IMR-90 (cell line): Measurements from ENCODE around the gene GUCY2D. TPM values are rescaled to one million over a fixed set of nuclear protein-coding genes. Genes with fewer than 3 reads are reported as not detected.

Source experiments
- ATAC-seq: fragments of 200-7000 bp; cut with Tn5 transposase; 2 replicates; pipeline ENCODE4 v1.9.1; 2020; ENCODE audit warnings: low read depth, mild to moderate bottlenecking, moderate library complexity
- BruUV-seq: library from RNA; stranded (reverse); fragments of 400-500 nt; replicated peaks from 2 replicates; lab custom pipeline; 2021; lab: Mats Ljungman, UMichigan
- CTCF ChIA-PET: fragments of 300-600 bp; formaldehyde crosslinking; extraction: SDS; loops from one replicate; lab custom pipeline; 2021; ENCODE audit warnings: antibody characterized with exemption; lab: Yijun Ruan, JAX
- POLR2A ChIA-PET: fragments of 300-600 bp; sonication (Branson Sonifier 250); formaldehyde crosslinking; loops from one replicate; lab custom pipeline; 2022; ENCODE audit warnings: antibody characterized with exemption; ENCODE audit not compliant: unreplicated experiment; lab: Charles Lee
- DNase-seq: peaks from one replicate; pipeline ENCODE4 v3.0.0; 2013
- H2AFZ ChIP-seq: replicated peaks from 2 replicates; pipeline ENCODE3; 2013; ENCODE audit warnings: low read length, mild to moderate bottlenecking; ENCODE audit not compliant: poor library complexity
- H2AK5ac ChIP-seq: 2 replicates; pipeline ENCODE4 v1.6.1; 2013; ENCODE audit warnings: low read depth, low read length, inconsistent platforms
- H2AK9ac ChIP-seq: replicated peaks from 2 replicates; pipeline ENCODE3; 2013; ENCODE audit warnings: mild to moderate bottlenecking, low read depth, low read length, moderate library complexity; ENCODE audit not compliant: poor library complexity
- H2BK120ac ChIP-seq: 2 replicates; pipeline ENCODE4 v1.6.1; 2013; ENCODE audit warnings: low read depth, low read length, inconsistent platforms
- H2BK15ac ChIP-seq: 3 replicates; pipeline ENCODE4 v1.6.1; 2013; ENCODE audit warnings: low read depth, low read length, inconsistent platforms
- H2BK20ac ChIP-seq: 2 replicates; pipeline ENCODE4 v1.6.1; 2013; ENCODE audit warnings: low read depth, mild to moderate bottlenecking, inconsistent platforms, low read length, moderate library complexity
- H2BK5ac ChIP-seq: 2 replicates; pipeline ENCODE4 v1.6.1; 2013; ENCODE audit warnings: mild to moderate bottlenecking, low read depth, low read length, inconsistent platforms; ENCODE audit not compliant: poor library complexity, severe bottlenecking
- H3K14ac ChIP-seq: replicated peaks from 2 replicates; pipeline ENCODE4 v1.6.1; 2013; ENCODE audit warnings: low read depth, low read length, inconsistent platforms
- H3K18ac ChIP-seq: 2 replicates; pipeline ENCODE4 v1.6.1; 2013; ENCODE audit warnings: low read depth, low read length, control low read depth
- H3K23ac ChIP-seq: 2 replicates; pipeline ENCODE4 v1.6.1; 2013; ENCODE audit warnings: low read depth, low read length, inconsistent platforms
- H3K27ac ChIP-seq: 2 replicates; pipeline ENCODE4 v1.5.1; 2013; ENCODE audit warnings: mild to moderate bottlenecking, control low read depth, low read length; ENCODE audit not compliant: insufficient read depth
- H3K27me3 ChIP-seq: 2 replicates; pipeline ENCODE4 v1.6.1; 2013; ENCODE audit warnings: low read length; ENCODE audit not compliant: control insufficient read depth, insufficient read depth
- H3K36me3 ChIP-seq: 2 replicates; pipeline ENCODE4 v1.6.1; 2013; ENCODE audit warnings: low read length, mixed read lengths; ENCODE audit not compliant: control insufficient read depth, insufficient read depth
- H3K4ac ChIP-seq: 2 replicates; pipeline ENCODE4 v1.6.1; 2013; ENCODE audit warnings: low read depth, low read length, inconsistent platforms
- H3K4me1 ChIP-seq: 2 replicates; pipeline ENCODE4 v1.6.1; 2013; ENCODE audit warnings: low read length, mixed read lengths; ENCODE audit not compliant: control insufficient read depth, insufficient read depth
- H3K4me2 ChIP-seq: 2 replicates; pipeline ENCODE4 v1.6.1; 2013; ENCODE audit warnings: low read depth, mild to moderate bottlenecking, control low read depth, low read length, moderate library complexity
- H3K4me3 ChIP-seq: 2 replicates; pipeline ENCODE4 v1.5.1; 2013; ENCODE audit warnings: low read depth, mild to moderate bottlenecking, control low read depth, low read length, moderate library complexity; ENCODE audit not compliant: insufficient read depth
- H3K56ac ChIP-seq: 2 replicates; pipeline ENCODE4 v1.6.1; 2013; ENCODE audit warnings: low read length, inconsistent platforms; ENCODE audit not compliant: insufficient read depth; ENCODE audit errors: extremely low read depth
- H3K79me1 ChIP-seq, 2 experiments: 2 replicates each; pipeline ENCODE4 v1.6.1; 2013; ENCODE audit warnings: low read length in 2 of 2, inconsistent platforms in 1 of 2, low read depth in 1 of 2
- H3K9ac ChIP-seq: 2 replicates; pipeline ENCODE4 v1.6.1; 2013; ENCODE audit warnings: low read depth, low read length, control low read depth
- H3K9me1 ChIP-seq: 2 replicates; pipeline ENCODE4 v1.6.1; 2013; ENCODE audit warnings: low read length, inconsistent platforms; ENCODE audit not compliant: insufficient read depth
- H3K9me3 ChIP-seq: 2 replicates; pipeline ENCODE4 v1.6.1; 2013; ENCODE audit warnings: low read length; ENCODE audit not compliant: control insufficient read depth, insufficient read depth
- H4K20me1 ChIP-seq: 2 replicates; pipeline ENCODE4 v1.6.1; 2013; ENCODE audit warnings: low read length, inconsistent platforms; ENCODE audit not compliant: insufficient read depth
- H4K5ac ChIP-seq: 2 replicates; pipeline ENCODE4 v1.6.1; 2013; ENCODE audit warnings: mild to moderate bottlenecking, low read depth, low read length, control low read depth
- H4K8ac ChIP-seq, 2 experiments: 2 replicates each; pipeline ENCODE4 v1.6.1; 2013; ENCODE audit warnings: low read depth in 2 of 2, low read length in 2 of 2, control low read depth in 1 of 2, inconsistent platforms in 1 of 2
- H4K91ac ChIP-seq: 2 replicates; pipeline ENCODE4 v1.6.1; 2013; ENCODE audit warnings: low read depth, low read length, inconsistent platforms; ENCODE audit not compliant: insufficient read depth
- BHLHE40 ChIP-seq: fragments of 150-350 bp; IDR thresholded peaks from 2 replicates; pipeline ENCODE4 v1.6.1; 2016; ENCODE audit warnings: mild to moderate bottlenecking, low read depth, low read length
- CEBPB ChIP-seq: IDR thresholded peaks from 2 replicates; pipeline ENCODE4 v1.6.1; 2012; ENCODE audit warnings: low read depth, low read length, improper control_type of control experiment
- FOS ChIP-seq: fragments of 150-350 bp; IDR thresholded peaks from 2 replicates; pipeline ENCODE4 v1.6.1; 2016; ENCODE audit warnings: low read depth, low read length
- MAFK ChIP-seq: IDR thresholded peaks from 2 replicates; pipeline ENCODE4 v1.6.1; 2012; ENCODE audit warnings: low read depth, low read length, improper control_type of control experiment
- POLR2A ChIP-seq: IDR thresholded peaks from 2 replicates; pipeline ENCODE4 v1.6.1; 2012; ENCODE audit warnings: mild to moderate bottlenecking, low read depth, low read length
- RAD21 ChIP-seq: IDR thresholded peaks from 2 replicates; pipeline ENCODE4 v1.6.1; 2012; ENCODE audit warnings: low read length, improper control_type of control experiment
- RCOR1 ChIP-seq: IDR thresholded peaks from 2 replicates; pipeline ENCODE4 v1.6.1; 2012; ENCODE audit warnings: mild to moderate bottlenecking, low read length, improper control_type of control experiment; ENCODE audit not compliant: insufficient replicate concordance
- WGBS, 2 experiments: methylation state at CpG; one replicate each; pipeline versions ENCODE4 v1.1.5 to v1.1.7; 2013; ENCODE audit warnings: missing lambda C conversion rate in 2 of 2; ENCODE audit not compliant: insufficient read length in 1 of 2; ENCODE audit errors: extremely low coverage in 2 of 2; 5-methylcytosine and 5-hydroxymethylcytosine counted together
- dilution Hi-C: fragments of 300-500 bp; cut with HindIII; formaldehyde crosslinking; loops from one replicate; pipeline ENCODE4 v1.14.3; 2018; ENCODE audit warnings: low sequenced_read_pairs; ENCODE audit not compliant: unreplicated experiment
- in situ Hi-C: fragments of 300-500 bp; cut with MboI; formaldehyde crosslinking; loops from 3 replicates; pipeline ENCODE4 v1.14.3; 2019; ENCODE audit warnings: low sequenced_read_pairs, inconsistent platforms, mixed read lengths
- intact Hi-C: fragments of 100-400 bp; cut with micrococcal nuclease; formaldehyde crosslinking; loops from 2 replicates; pipeline ENCODE4 v1.10.0; 2022
- polyA plus RNA-seq, 3 experiments: library from polyadenylated mRNA; depleted of rRNA; stranded (reverse); fragments of >200 nt; gene quantifications; 2 replicates each; pipeline ENCODE4 v1.2.3, GENCODE V29; 2012; ENCODE audit warnings: low replicate concordance in 1 of 3
- total RNA-seq: library from RNA; depleted of rRNA; stranded (reverse); fragments of >200 nt; gene quantifications from 2 replicates; pipeline ENCODE4 v1.2.3, GENCODE V29; 2012
- TF ChIP-seq, protein P1 (sequence below): fragments of 150-350 bp; IDR thresholded peaks from 2 replicates; pipeline ENCODE4 v1.6.1; 2016; ENCODE audit warnings: low read depth, mild to moderate bottlenecking, low read length, moderate library complexity, borderline replicate concordance
- TF ChIP-seq, protein P2 (sequence below): conservative IDR thresholded peaks from 2 replicates; pipeline ENCODE4 v1.5.1; 2012; ENCODE audit warnings: mild to moderate bottlenecking, low read depth, low read length, improper control_type of control experiment

The GUCY2D gene
- total and polyA plus RNA-seq, 2 of the 4 experiments (the other 2 are of a cell fraction): 0.03 TPM; not detected in 1

DNA sequence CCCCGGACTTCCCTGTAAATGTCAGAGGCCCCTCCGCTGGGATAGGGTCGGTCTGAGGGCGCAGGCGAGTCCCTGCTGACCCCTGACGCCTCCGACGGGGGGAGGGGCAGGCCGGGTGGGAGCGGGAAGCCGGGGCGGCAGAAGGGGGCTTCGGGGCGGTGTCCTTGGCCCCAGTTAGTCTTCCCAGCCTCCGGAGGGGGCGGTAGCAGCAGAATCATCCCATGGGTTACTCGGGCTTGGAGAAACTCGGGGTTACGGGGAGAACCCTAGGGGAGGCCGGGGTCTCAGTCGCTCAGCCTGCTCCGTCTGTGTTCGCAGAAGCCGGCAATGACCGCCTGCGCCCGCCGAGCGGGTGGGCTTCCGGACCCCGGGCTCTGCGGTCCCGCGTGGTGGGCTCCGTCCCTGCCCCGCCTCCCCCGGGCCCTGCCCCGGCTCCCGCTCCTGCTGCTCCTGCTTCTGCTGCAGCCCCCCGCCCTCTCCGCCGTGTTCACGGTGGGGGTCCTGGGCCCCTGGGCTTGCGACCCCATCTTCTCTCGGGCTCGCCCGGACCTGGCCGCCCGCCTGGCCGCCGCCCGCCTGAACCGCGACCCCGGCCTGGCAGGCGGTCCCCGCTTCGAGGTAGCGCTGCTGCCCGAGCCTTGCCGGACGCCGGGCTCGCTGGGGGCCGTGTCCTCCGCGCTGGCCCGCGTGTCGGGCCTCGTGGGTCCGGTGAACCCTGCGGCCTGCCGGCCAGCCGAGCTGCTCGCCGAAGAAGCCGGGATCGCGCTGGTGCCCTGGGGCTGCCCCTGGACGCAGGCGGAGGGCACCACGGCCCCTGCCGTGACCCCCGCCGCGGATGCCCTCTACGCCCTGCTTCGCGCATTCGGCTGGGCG, 542 bp downstream of the GUCY2D start:
- H4K5ac ChIP-seq: no peak overlapping the region
- H3K79me1 ChIP-seq: no peaks in the 10 kb centered on the region
- H3K14ac ChIP-seq: no peak overlapping the region
- no peak overlapping the region for H3K9ac ChIP-seq
- H3K4ac ChIP-seq: no peak overlapping the region
- intact Hi-C loops: no loop called here
- H3K9me1 ChIP-seq: 0 out of 2 replicates have a peak, but pooled peaks cover 5% of the 10 kb centered on the region
- no peak overlapping the region for H2AK5ac ChIP-seq
- ChIA-PET POLR2A (no interaction called here), CTCF (interaction anchor here (2.0 kb wide), 1 partner anchor 13 kb away, joined by 7 read pairs; no protein-coding TSS in a partner anchor)
- no peak overlapping the region for H2BK20ac ChIP-seq
- H3K23ac ChIP-seq: no peak overlapping the region
- in situ Hi-C loops: no loop called here
- no peak for DNase-seq
- 0 out of 2 replicates have a peak, but pooled peaks cover 5% of the 10 kb centered on the region for H4K20me1 ChIP-seq
- dilution Hi-C loops: no loop called here
- peak overlapping the region; percentile 72 for H2AFZ ChIP-seq
- H2BK120ac ChIP-seq: no peak overlapping the region
- H3K4me1 ChIP-seq: peaks cover 4% of the 10 kb centered on the region; the same call in 1 of the 2 replicates
- no peak overlapping the region for H2BK15ac ChIP-seq
- no TSS peak for BruUV-seq
- 7% methylated on average over 46 of the region's 92 CpGs; no CpG with 5 or more reads in 1 of the 2 experiments for WGBS, 2 experiments
- no peak overlapping the region for H4K91ac ChIP-seq
- H3K36me3 ChIP-seq: no peaks in the 10 kb centered on the region
- peaks cover 50% of the 10 kb centered on the region for H3K27me3 ChIP-seq
- no peak overlapping the region for H3K18ac ChIP-seq
- no peak overlapping the region for H2BK5ac ChIP-seq
- no peak overlapping the region for H3K27ac ChIP-seq
- no peak overlapping the region for H3K4me2 ChIP-seq
- H2AK9ac ChIP-seq: no peak overlapping the region
- no peak overlapping the region for H3K56ac ChIP-seq
- no peak overlapping the region for H3K4me3 ChIP-seq
- TF ChIP-seq RAD21 (no peak), MAFK (no peak), RCOR1 (no peak), BHLHE40 (no peak), FOS (no peak), CEBPB (no peak), POLR2A (no peak)
- TF ChIP-seq, protein P1, sequence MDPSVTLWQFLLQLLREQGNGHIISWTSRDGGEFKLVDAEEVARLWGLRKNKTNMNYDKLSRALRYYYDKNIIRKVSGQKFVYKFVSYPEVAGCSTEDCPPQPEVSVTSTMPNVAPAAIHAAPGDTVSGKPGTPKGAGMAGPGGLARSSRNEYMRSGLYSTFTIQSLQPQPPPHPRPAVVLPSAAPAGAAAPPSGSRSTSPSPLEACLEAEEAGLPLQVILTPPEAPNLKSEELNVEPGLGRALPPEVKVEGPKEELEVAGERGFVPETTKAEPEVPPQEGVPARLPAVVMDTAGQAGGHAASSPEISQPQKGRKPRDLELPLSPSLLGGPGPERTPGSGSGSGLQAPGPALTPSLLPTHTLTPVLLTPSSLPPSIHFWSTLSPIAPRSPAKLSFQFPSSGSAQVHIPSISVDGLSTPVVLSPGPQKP: no peak
- TF ChIP-seq, protein P2, sequence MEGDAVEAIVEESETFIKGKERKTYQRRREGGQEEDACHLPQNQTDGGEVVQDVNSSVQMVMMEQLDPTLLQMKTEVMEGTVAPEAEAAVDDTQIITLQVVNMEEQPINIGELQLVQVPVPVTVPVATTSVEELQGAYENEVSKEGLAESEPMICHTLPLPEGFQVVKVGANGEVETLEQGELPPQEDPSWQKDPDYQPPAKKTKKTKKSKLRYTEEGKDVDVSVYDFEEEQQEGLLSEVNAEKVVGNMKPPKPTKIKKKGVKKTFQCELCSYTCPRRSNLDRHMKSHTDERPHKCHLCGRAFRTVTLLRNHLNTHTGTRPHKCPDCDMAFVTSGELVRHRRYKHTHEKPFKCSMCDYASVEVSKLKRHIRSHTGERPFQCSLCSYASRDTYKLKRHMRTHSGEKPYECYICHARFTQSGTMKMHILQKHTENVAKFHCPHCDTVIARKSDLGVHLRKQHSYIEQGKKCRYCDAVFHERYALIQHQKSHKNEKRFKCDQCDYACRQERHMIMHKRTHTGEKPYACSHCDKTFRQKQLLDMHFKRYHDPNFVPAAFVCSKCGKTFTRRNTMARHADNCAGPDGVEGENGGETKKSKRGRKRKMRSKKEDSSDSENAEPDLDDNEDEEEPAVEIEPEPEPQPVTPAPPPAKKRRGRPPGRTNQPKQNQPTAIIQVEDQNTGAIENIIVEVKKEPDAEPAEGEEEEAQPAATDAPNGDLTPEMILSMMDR: no peak
- H4K8ac ChIP-seq: no peak overlapping the region
- no peak for ATAC-seq
- no peaks in the 10 kb centered on the region for H3K9me3 ChIP-seq
